Heart left ventricle (tissue), 16 donors: ENCODE measurements around the gene ROGDI. TPM values are rescaled to one million over a fixed set of nuclear protein-coding genes. Genes with fewer than 3 reads are reported as not detected.
A peak's percentile ranks its signal among the peaks of the same experiment; 100 is the strongest.

Experiments used
- ATAC-seq, 4 donors: fragments of 200-7000 bp; cut with Tn5 transposase; one replicate each; pipeline ENCODE4 v1.9.1; 2020 to 2022; ENCODE audit warnings: moderate library complexity in 4 of 4, mild to moderate bottlenecking in 3 of 4, moderate number of reproducible peaks in 1 of 4
- DNase-seq, 5 donors: peaks; one replicate each; pipeline ENCODE4 v3.0.0-alpha.2; 2020
- H3K27ac ChIP-seq, 12 donors: fragments of 200-600 bp; sonication (generic) in 4 of 12; one replicate each; pipeline versions ENCODE4 v1.5.0 to v1.8.0; 2016 to 2022; ENCODE audit warnings: mild to moderate bottlenecking in 2 of 12
- H3K27me3 ChIP-seq, 9 donors: fragments of 200-600 bp; sonication (generic) in 2 of 9; one replicate each; pipeline versions ENCODE4 v1.5.1 to v1.8.0; 2016 to 2022; ENCODE audit warnings: mild to moderate bottlenecking in 3 of 9
- H3K36me3 ChIP-seq, 9 donors: fragments of 200-600 bp; sonication (generic) in 2 of 9; one replicate each; pipeline versions ENCODE4 v1.5.0 to v1.8.0; 2018 to 2022; ENCODE audit warnings: mild to moderate bottlenecking in 2 of 9
- H3K4me1 ChIP-seq, 12 donors: fragments of 200-600 bp; sonication (generic) in 4 of 12; one replicate each; pipeline versions ENCODE4 v1.5.0 to v1.8.0; 2016 to 2022; ENCODE audit warnings: mild to moderate bottlenecking in 3 of 12
- H3K4me3 ChIP-seq, 12 donors: fragments of 200-600 bp; sonication (generic) in 4 of 12; one replicate each; pipeline versions ENCODE4 v1.5.0 to v1.8.0; 2017 to 2022; ENCODE audit warnings: mild to moderate bottlenecking in 9 of 12, moderate library complexity in 4 of 12
- H3K9me3 ChIP-seq, 12 donors: fragments of 200-600 bp; sonication (generic) in 4 of 12; one replicate each; pipeline versions ENCODE4 v1.5.0 to v1.8.0; 2016 to 2022; ENCODE audit warnings: mild to moderate bottlenecking in 1 of 12
- POLR2A ChIP-seq, 2 donors: fragments of 450-650 bp; IDR thresholded peaks; one replicate each; pipeline ENCODE4 v1.6.1; 2017; ENCODE audit warnings: antibody characterized with exemption in 2 of 2, mild to moderate bottlenecking in 2 of 2, moderate library complexity in 2 of 2
- WGBS, 4 donors: extraction: QIAGEN DNeasy Blood & Tissue Kit in 2 of 4; methylation state at CpG; one replicate each; pipeline versions ENCODE4 v1.1.5 to v1.1.7; 2013 to 2018; 5-methylcytosine and 5-hydroxymethylcytosine counted together
- intact Hi-C, 10 donors: fragments of 100-400 bp; cut with DNase I; formaldehyde crosslinking; loops; one replicate each; pipeline versions ENCODE4 v1.11.1 to v1.14.2; 2022
- polyA plus RNA-seq, 2 donors: library from polyadenylated mRNA; stranded (reverse); fragments of 200-250 nt; gene quantifications; one replicate each; pipeline ENCODE4 v1.2.3, GENCODE V29; 2013
- total RNA-seq, 9 donors: library from RNA; depleted of rRNA in 2 of 9; stranded (reverse); fragments of >200 nt in 2 of 9; fragmentation: NEBNext Ultra II Directional in 3 of 9; extraction: Animal tissue kit (Norgen Biotek cat#: 25700) in 3 of 9; gene quantifications; one replicate each; pipeline versions ENCODE4 v1.1.0 to v1.2.4, GENCODE V29; 2016 to 2023
- TF ChIP-seq, protein P1 (sequence below), 12 donors: fragments of 200-600 bp; sonication (generic) in 4 of 12; IDR thresholded peaks; one replicate each; pipeline versions ENCODE4 v1.5.0 to v1.8.0; 2018 to 2022; ENCODE audit warnings: antibody characterized with exemption in 12 of 12, mild to moderate bottlenecking in 5 of 12
- donor health status: ischemic (EF 13 %, LVEDD 7.1; RV severe dilation, severe dysfunction).
- donor health status: healthy with polysubstance abuse.
- donor health status: DM: no; HTN: yes; CAD: no.
- donor health status: DM: no; HTN: no; CAD: no.
- donor health status: ischemic (EF 25% LVEDD 6.9; RV normal size, moderate dysfunction).
- donor health status: ischemic (EF 25% LVEDD 5.7; RV mildly dilated, moderate dysfunction).
- donor health status: healthy.
- donor health status: DM: yes; HTN: yes; CAD: no.
- donor health status: ischemic (EF 35%, LVEDD 5.7; RV mildly dilated, moderate dysfunction).
- donor health status: nonischemic (EF 11% LVEDD 7.7; RV severe dilation, severe dysfunction).
- donor health status: DM: yes; HTN: yes; CAD: no.
- donor health status: PGD.
- donor health status: ischemic (EF 29% LVEDD 5.4; RV normal size, mild dysfunction).
- donor health status: nonischemic (EF 23%, LVEDD 6.1; RV moderate dilation, normal function).

Gene ROGDI
- total and polyA plus RNA-seq, 11 donors: 43.4 to 167 (median 95.0) TPM

DNA sequence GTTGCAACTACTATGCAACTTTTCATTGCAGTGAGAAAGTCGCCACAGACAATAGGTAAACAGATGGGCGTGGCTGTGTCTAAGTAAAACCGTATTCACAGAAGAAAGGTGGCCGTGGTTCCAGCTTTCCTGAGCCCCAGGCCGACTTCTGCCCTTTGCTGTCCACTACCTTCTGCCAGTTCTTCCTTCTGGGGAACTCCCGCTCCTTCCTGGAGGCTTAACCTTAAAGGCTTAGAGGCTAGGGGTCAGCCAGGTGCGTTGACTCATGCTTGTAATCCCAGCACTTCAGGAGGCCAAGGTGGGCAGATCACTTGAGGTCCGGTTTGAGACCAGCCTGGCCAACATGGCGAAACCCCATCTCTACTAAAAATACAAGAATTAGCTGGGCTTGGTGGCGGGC is 12.2 kb downstream of the ROGDI start:
- ATAC-seq: no peak
- Histone ChIP-seq H3K4me1 (no peaks in the 10 kb centered on the region), H3K27me3 (no peaks in the 10 kb centered on the region), H3K9me3 (no peaks in the 10 kb centered on the region), H3K4me3 (no peak overlapping the region), H3K36me3 (no peaks in the 10 kb centered on the region), H3K27ac (no peak overlapping the region)
- DNase-seq: no peak
- 84 to 91% (median 87%) methylated on average over 10 of the region's 10 CpGs for WGBS, 4 donors
- intact Hi-C loops: no loop called here
- TF ChIP-seq, protein P1, sequence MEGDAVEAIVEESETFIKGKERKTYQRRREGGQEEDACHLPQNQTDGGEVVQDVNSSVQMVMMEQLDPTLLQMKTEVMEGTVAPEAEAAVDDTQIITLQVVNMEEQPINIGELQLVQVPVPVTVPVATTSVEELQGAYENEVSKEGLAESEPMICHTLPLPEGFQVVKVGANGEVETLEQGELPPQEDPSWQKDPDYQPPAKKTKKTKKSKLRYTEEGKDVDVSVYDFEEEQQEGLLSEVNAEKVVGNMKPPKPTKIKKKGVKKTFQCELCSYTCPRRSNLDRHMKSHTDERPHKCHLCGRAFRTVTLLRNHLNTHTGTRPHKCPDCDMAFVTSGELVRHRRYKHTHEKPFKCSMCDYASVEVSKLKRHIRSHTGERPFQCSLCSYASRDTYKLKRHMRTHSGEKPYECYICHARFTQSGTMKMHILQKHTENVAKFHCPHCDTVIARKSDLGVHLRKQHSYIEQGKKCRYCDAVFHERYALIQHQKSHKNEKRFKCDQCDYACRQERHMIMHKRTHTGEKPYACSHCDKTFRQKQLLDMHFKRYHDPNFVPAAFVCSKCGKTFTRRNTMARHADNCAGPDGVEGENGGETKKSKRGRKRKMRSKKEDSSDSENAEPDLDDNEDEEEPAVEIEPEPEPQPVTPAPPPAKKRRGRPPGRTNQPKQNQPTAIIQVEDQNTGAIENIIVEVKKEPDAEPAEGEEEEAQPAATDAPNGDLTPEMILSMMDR (IDR thresholded peaks at IDR 0.05): no peak
- no peak for TF ChIP-seq POLR2A (IDR thresholded peaks at IDR 0.05)

DNA sequence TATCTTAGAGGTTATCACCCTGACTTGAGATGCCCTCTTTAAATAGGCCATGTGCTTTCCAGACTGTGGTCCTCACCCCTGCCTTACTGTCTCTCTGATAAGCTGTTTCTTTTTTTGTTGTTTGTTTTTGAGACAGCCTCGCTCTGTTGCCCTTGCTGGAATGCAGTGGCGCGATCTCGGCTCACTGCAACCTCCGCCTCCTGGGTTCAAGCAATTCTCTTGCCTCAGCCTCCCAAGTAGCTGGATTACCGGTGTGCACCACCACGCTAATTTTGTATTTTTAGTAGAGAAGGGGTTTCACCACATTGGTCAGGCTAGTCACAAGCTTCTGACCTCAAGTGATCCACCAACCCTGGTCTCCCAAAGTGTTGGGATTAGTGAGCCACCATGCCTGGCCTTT is 13.5 kb downstream of the ROGDI start:
- Histone ChIP-seq H3K27me3 (no peaks in the 10 kb centered on the region), H3K27ac (no peak overlapping the region), H3K4me3 (no peak overlapping the region), H3K36me3 (no peaks in the 10 kb centered on the region), H3K9me3 (no peaks in the 10 kb centered on the region), H3K4me1 (no peaks in the 10 kb centered on the region)
- ATAC-seq (no peak), DNase-seq (no peak)
- intact Hi-C loops: no loop called here
- 77 to 84% (median 81%) methylated on average over 7 of the region's 7 CpGs for WGBS, 4 donors
- no peak for TF ChIP-seq POLR2A (IDR thresholded peaks at IDR 0.05)
- TF ChIP-seq, protein P1 (IDR thresholded peaks at IDR 0.05): no peak

DNA sequence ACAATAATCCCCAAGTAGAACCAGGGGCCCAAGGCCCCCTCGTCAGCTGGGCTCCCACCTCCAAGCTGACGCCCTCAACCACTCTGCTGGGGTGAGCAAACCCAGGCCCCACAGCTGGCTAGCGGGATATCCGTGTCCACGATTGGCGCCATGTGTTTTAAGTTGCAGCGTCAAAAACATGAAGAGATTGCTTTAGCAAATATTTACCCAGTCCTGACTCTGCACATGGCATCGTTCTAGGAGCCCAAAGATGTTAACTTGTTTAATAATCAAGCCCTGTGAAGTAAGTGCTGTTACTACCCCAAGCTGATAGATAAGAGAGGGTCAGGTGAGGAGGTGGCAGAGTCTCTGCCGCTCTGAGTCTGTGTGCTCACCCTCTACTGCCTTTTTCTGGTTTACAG is 13.9 kb downstream of the ROGDI start:
- Histone ChIP-seq H3K27ac (no peak overlapping the region), H3K4me1 (no peaks in the 10 kb centered on the region), H3K36me3 (no peaks in the 10 kb centered on the region), H3K4me3 (no peak overlapping the region), H3K9me3 (no peaks in the 10 kb centered on the region), H3K27me3 (no peaks in the 10 kb centered on the region)
- WGBS, 4 donors: 65 to 73% (median 67%) methylated on average over 9 of the region's 9 CpGs
- ATAC-seq: no peak
- no peak for DNase-seq
- TF ChIP-seq, protein P1 (IDR thresholded peaks at IDR 0.05): no peak
- intact Hi-C loops: no loop called here

DNA sequence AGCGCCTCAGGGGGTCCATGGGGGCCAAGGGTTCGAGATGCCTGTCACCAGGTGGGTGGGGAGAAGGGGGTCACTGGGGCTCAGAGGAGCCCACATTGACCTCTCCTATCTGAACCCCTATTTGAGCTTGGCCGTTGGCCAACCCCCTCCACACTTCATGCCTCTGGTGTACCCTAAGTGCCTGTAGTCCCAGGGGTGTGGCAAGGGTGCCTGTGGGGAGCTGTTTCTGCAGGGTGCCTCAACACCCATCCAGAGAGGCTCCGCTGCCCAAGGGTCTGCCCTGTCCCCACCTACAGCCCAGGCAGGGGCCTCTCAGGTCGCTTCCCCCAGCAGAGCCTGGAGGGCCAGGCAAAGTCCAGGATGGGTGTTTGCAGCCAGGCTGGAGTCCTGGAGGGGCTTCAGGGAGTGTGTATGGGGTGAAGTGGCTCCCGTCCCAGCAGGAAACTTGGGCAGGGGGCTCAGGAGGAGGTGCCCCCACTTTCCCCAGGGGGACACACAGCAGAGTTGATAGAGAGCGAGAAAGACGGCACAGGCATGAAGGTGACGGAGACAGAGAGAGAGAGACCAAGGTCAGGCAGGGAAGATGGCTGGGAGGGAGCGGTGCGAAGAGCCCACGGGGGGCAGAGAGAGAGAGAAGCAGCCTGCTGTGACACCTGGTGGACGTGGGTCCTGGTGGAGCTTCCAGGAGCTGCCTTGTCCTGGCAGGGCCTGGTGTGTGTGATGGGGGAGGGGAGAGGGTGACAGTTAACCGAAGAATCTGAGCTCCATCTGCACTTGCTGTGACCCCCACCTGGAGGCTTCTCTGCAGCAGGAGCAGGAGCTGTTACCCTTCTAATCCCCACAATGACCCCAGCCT is 14.6 kb downstream of the ROGDI start, which contains the start of gene SEPTIN12:
Gene SEPTIN12 (minus strand): TSS at position 719 of the 856 bp plus-strand sequence. CDS start 700 bp downstream, at position 19.
- DNase-seq (no peak), ATAC-seq (peak in 2 of 4 donors; percentile 5 to 15)
- Histone ChIP-seq H3K4me3 (no peak within 1 kb of the TSS), H3K27me3 (no peaks in the 10 kb centered on the region), H3K4me1 (no peaks in the 10 kb centered on the region), H3K27ac (no peak within 1 kb of the TSS), H3K9me3 (no peaks in the 10 kb centered on the region), H3K36me3 (no peaks in the 10 kb centered on the region)
- intact Hi-C loops: no loop called here
- no peak for TF ChIP-seq POLR2A (IDR thresholded peaks at IDR 0.05)
- TF ChIP-seq, protein P1 (IDR thresholded peaks at IDR 0.05): no peak
- WGBS, 4 donors: 64 to 75% (median 73%) methylated on average over 11 to 14 of the region's 14 CpGs
